Activated CD8-positive, alpha-beta memory T cell treated with anti-CD3 and anti-CD28 coated beads, Interleukin-2, amount 50 U/mL, for 48 hours (primary cell): ENCODE data around the gene GRAMD1B.

ENCODE experiments used
- DNase-seq: peaks from one replicate; pipeline ENCODE4 v3.0.0-alpha.2; 2020

GRAMD1B gene

GRCh38 chr11:123594921-123595320 lies 164.9 kb downstream of the GRAMD1B start:
- DNase-seq = no peak

- DNase-seq = no peak
Measured at GRCh38 chr11:123597859-123598258, 167.8 kb downstream of the GRAMD1B start.

- no peak for DNase-seq
Measured at GRCh38 chr11:123601136-123601535, 171.1 kb downstream of the GRAMD1B start.

GRCh38 chr11:123601743-123602142 lies 171.7 kb downstream of the GRAMD1B start:
- DNase-seq = no peak

- no peak for DNase-seq
Measured at GRCh38 chr11:123603666-123604065, 173.6 kb downstream of the GRAMD1B start.

GRCh38 chr11:123607781-123608180 lies 177.7 kb downstream of the GRAMD1B start:
- no peak for DNase-seq

GRCh38 chr11:123608371-123608770 lies 178.3 kb downstream of the GRAMD1B start:
- no peak for DNase-seq

GRCh38 chr11:123608945-123609344 lies 178.9 kb downstream of the GRAMD1B start:
- DNase-seq = no peak

GRCh38 chr11:123611698-123612097 lies 181.6 kb downstream of the GRAMD1B start:
- no peak for DNase-seq

GRCh38 chr11:123616505-123617198 lies 186.6 kb downstream of the GRAMD1B start:
- no peak for DNase-seq

- no peak for DNase-seq
Measured at GRCh38 chr11:123622576-123622975, 192.5 kb downstream of the GRAMD1B start.

- no peak for DNase-seq
Measured at GRCh38 chr11:123624974-123625373, 194.9 kb downstream of the GRAMD1B start.

GRCh38 chr11:123628936-123629683 lies 199.0 kb downstream of the GRAMD1B start:
- DNase-seq = no peak

GRCh38 chr11:123630126-123630608 lies 200.1 kb downstream of the GRAMD1B start:
- DNase-seq = no peak

GRCh38 chr11:123640029-123640428 lies 210.0 kb downstream of the GRAMD1B start:
- DNase-seq = no peak

GRCh38 chr11:123640677-123641494 lies 210.8 kb downstream of the GRAMD1B start:
- peak; percentile 77 for DNase-seq

GRCh38 chr11:123641495-123641840 lies 211.4 kb downstream of the GRAMD1B start:
- DNase-seq = no peak

GRCh38 chr11:123642435-123642834 lies 212.4 kb downstream of the GRAMD1B start:
- DNase-seq = no peak

- no peak for DNase-seq
Measured at GRCh38 chr11:123645286-123645975, 215.4 kb downstream of the GRAMD1B start.

GRCh38 chr11:123650901-123651300 lies 220.8 kb downstream of the GRAMD1B start:
- DNase-seq = no peak

- no peak for DNase-seq
Measured at GRCh38 chr11:123652599-123652998, 222.5 kb downstream of the GRAMD1B start.

GRCh38 chr11:123653483-123653826 lies 223.4 kb downstream of the GRAMD1B start:
- DNase-seq = no peak
